Motor neuron (in vitro differentiated cells): ENCODE measurements around the gene CNN1. TPM values are rescaled to one million over a fixed set of nuclear protein-coding genes. Genes with fewer than 3 reads are reported as not detected.

Source experiments
- ATAC-seq, 8 experiments: fragments of 200-7000 bp; cut with Tn5 transposase; replicated peaks in 6 of 8; 2 replicates each; pipeline ENCODE4 v1.8.0; 2021; ENCODE audit warnings: mild to moderate bottlenecking in 8 of 8, moderate library complexity in 8 of 8
- H3K27ac ChIP-seq, 2 donors: fragments of 250-450 bp; sonication (Bioruptor Pico); 2 replicates each; pipeline ENCODE4 v1.9.0; 2021; ENCODE audit warnings: antibody characterized with exemption in 2 of 2, mild to moderate bottlenecking in 2 of 2, moderate library complexity in 1 of 2
- H3K4me1 ChIP-seq, 2 donors: fragments of 250-450 bp; sonication (Bioruptor Pico); replicated peaks in 1 of 2; 2 replicates each; pipeline ENCODE4 v1.6.1; 2021; ENCODE audit warnings: antibody characterized with exemption in 2 of 2, mild to moderate bottlenecking in 2 of 2, moderate library complexity in 1 of 2
- H3K4me3 ChIP-seq, 5 donors: fragments of 250-450 bp; sonication (Bioruptor Pico); 2 replicates each; pipeline ENCODE4 v1.9.0; 2021; ENCODE audit warnings: antibody characterized with exemption in 5 of 5, mild to moderate bottlenecking in 5 of 5, moderate library complexity in 4 of 5
- WGBS, 10 experiments: fragments of 450-650 bp; shearing (Covaris generic); methylation state at CpG; one replicate each; pipeline ENCODE4 v1.0.0; 2022; 5-methylcytosine and 5-hydroxymethylcytosine counted together
- in situ Hi-C, 9 experiments: fragments of 400-800 bp; cut with MboI; loops; one replicate each; pipeline ENCODE4 v1.15.0; 2021; ENCODE audit warnings: low sequenced_read_pairs in 9 of 9, low pct_unique_long_range_greater_than_20kb in 2 of 9; ENCODE audit not compliant: unreplicated experiment in 9 of 9
- total RNA-seq, 8 experiments: library from RNA; unstranded; fragments of 300-600 nt; gene quantifications; 2 replicates each; pipeline versions ENCODE4 v1.2.3 to v1.2.4, GENCODE V29; 2022

The CNN1 gene
- total RNA-seq, 8 experiments from 2014 or later = 0.55 to 11.5 (median 1.6) TPM

- Histone ChIP-seq H3K4me1 (peaks cover 7 to 16% of the 10 kb centered on the region in 2 donors), H3K4me3 (peak overlapping the region in 1 of 5 donors; percentile 20), H3K27ac (peak overlapping the region in 1 of 2 donors; percentile 35)
- ATAC-seq = peak; percentile 10 to 69 (median 48)
- in situ Hi-C loops = no loop called here
- 40 to 100% (median 79%) methylated on average over 1 to 5 of the region's 36 CpGs; no CpG with 5 or more reads in 7 of the 10 experiments for WGBS, 10 experiments
Observed at GRCh38 chr19:11539495-11540365, 1.1 kb downstream of the CNN1 start.

- Histone ChIP-seq H3K4me1 (peaks cover 7 to 13% of the 10 kb centered on the region in 2 donors), H3K27ac (no peak overlapping the region), H3K4me3 (no peak overlapping the region)
- in situ Hi-C loops = no loop called here
- no peak for ATAC-seq
- WGBS, 10 experiments = no CpG with 5 or more reads among the region's 5 CpGs
Observed at GRCh38 chr19:11540645-11541044, 2.0 kb downstream of the CNN1 start.

DNA sequence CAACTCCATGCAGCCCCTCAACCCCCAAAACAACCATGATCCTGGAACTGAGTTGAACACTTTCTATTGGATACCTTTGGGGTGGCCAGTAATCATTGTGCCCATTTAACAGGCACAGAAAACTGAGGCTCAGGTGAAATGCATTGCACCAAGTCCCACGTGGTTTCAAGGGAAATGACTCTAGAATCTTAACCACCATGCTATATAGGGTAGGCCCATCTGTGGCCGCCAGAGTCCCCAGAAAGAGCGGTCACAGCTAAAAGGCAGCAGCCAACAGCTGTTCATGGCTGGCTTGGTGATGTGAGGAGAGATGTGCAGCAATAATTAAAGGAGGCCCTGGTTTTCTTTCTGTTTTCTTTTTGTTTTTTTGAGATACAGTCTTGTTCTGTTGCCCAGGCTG, 2.6 kb downstream of the CNN1 start:
- 20 to 100% (median 85%) methylated on average over 1 to 3 of the region's 3 CpGs; no CpG with 5 or more reads in 4 of the 10 experiments for WGBS, 10 experiments
- H3K27ac ChIP-seq = no peak overlapping the region
- peaks cover 7 to 13% of the 10 kb centered on the region in 2 donors for H3K4me1 ChIP-seq
- in situ Hi-C loops = no loop called here
- no peak overlapping the region for H3K4me3 ChIP-seq
- no peak for ATAC-seq

DNA sequence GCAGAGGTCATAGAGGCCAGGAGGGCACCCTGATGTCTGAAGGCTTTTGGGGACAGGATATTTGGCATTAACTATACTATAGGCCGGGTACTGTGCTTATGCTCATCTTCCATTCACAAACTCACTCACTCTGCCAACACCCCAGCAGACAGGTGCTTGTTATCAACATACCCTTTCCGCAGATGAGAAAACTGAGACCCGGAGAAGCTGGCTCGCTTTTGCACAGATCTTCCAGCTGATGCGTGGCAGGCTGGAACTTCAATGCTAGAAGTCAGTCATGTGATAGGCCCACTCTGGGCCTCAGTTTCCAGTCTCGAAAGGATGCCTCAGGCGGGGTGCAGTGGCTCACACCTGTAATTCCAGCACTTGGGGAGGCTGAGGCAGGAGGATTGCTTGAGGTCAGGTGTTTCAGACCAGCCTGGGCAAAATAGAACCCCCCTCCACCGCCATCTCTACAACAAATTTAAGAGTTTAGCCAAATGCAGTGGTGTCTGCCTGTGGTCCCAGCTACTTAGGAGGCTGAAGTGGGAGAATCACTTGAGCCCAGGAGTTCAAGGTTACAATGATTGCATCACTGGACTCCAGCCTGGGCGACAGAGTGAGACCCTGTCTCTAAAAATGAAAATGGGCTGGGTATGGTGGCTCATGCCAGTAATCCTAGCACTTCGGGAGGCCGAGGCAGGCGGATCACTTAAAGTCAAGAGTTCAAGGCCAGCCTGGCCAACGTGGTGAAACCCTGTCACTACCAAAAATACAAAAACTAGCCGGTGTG, 9.5 kb downstream of the CNN1 start:
- Histone ChIP-seq H3K27ac (no peak overlapping the region), H3K4me3 (no peak overlapping the region), H3K4me1 (no peaks in the 10 kb centered on the region)
- WGBS, 10 experiments = 51 to 94% (median 83%) methylated on average over 1 to 9 of the region's 14 CpGs; no CpG with 5 or more reads in 1 of the 10 experiments
- in situ Hi-C loops = no loop called here
- ATAC-seq = no peak

- 40 to 100% methylated on average over 1 to 3 of the region's 24 CpGs; no CpG with 5 or more reads in 8 of the 10 experiments for WGBS, 10 experiments
- no peak overlapping the region for H3K4me3 ChIP-seq
- H3K4me1 ChIP-seq = no peaks in the 10 kb centered on the region
- no peak for ATAC-seq
- no peak overlapping the region for H3K27ac ChIP-seq
- in situ Hi-C loops = no loop called here
Observed at GRCh38 chr19:11549386-11549953, 10.8 kb downstream of the CNN1 start.

DNA sequence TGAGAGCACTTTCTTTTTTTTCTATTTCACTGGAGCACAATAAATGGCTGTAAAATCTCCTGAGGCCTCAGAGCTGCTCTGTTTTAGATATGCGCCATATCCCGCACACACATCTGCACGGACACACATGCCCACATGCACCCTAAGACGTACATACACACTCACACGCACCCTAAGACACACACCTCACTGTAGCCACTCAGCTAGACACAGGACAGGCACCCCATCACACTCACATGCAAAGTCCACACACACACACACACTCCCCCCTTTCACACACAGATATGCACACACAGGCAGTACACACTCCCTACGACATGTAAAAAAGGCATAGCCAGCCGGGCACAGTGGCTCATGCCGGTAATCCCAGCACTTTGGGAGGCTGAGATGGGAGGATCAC, 11.6 kb downstream of the CNN1 start:
- no peak for ATAC-seq
- no peaks in the 10 kb centered on the region for H3K4me1 ChIP-seq
- H3K27ac ChIP-seq = no peak overlapping the region
- in situ Hi-C loops = no loop called here
- H3K4me3 ChIP-seq = no peak overlapping the region
- WGBS, 10 experiments = no CpG with 5 or more reads among the region's 8 CpGs

GRCh38 chr19:11551603-11552235, 13.1 kb downstream of the CNN1 start:
- peak; percentile 35 to 88 (median 55) for ATAC-seq
- 74 to 82% (median 82%) methylated on average over 3 to 7 of the region's 26 CpGs; no CpG with 5 or more reads in 7 of the 10 experiments for WGBS, 10 experiments
- no peak overlapping the region for H3K4me3 ChIP-seq
- H3K27ac ChIP-seq = no peak overlapping the region
- no peaks in the 10 kb centered on the region for H3K4me1 ChIP-seq
- in situ Hi-C loops = no loop called here

DNA sequence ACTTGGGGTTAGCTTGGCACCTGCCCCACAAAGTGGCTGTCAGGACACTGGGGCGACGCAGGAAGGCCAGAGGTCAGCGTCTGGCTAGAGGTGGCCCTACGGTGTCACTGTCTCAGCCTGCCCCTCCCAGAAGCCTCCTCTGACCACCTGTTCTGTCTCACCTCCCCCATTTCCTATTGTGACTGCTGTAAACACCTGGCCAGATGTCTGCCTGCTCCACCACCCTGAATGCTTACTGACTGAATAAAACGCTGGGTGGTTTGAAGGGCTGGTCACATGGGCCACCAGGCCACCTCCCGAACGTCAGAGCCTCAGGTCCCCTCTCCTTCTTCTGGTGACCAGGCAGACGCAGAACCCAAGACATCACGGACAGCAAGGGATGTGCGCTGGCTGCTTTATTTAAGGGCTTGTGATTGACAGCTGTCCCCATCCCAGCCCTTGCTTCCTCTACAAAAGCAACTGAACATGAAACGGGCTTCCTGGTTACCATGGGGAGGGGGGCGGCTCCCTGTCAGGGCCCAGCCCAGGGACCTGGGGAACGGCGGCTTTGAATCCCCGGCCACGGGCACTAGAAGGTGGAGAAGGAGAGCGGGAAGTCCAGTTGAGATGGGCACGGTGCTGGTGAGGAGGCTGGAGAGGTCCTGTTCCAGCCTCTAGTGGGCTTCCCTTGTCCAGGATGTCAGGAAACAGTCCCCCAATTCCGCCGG, 14.2 kb downstream of the CNN1 start:
- in situ Hi-C loops = no loop called here
- peaks cover 1 to 3% of the 10 kb centered on the region in 2 donors for H3K4me1 ChIP-seq
- ATAC-seq = peak in 3 of 8 experiments; percentile 1 to 9 (median 5)
- no peak overlapping the region for H3K4me3 ChIP-seq
- WGBS, 10 experiments = 30 to 100% (median 97%) methylated on average over 1 to 4 of the region's 20 CpGs; no CpG with 5 or more reads in 5 of the 10 experiments
- H3K27ac ChIP-seq = no peak overlapping the region

DNA sequence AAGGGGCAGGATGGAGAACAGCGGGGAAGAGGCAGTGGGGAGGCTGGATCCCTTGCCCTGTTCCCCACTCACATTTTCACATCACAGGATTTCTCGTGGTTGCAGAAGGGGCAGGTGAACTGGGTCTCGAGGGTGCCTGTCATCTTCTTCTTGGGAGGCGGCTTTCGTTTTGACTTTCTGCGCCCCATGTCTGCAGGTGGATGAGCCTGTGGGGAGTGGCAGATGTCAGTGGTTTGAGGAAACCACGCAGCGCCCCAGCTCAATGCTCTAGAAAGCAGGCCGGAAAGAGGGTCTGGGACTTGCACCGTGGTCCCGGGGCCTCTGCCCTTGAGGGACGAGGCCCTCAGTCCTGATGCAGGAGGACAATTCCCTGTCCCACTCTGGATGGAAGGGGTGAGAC, 15.5 kb downstream of the CNN1 start:
- Histone ChIP-seq H3K4me3 (no peak overlapping the region), H3K4me1 (peaks cover 5 to 7% of the 10 kb centered on the region in 2 donors), H3K27ac (no peak overlapping the region)
- 77 to 95% (median 92%) methylated on average over 3 to 8 of the region's 12 CpGs; no CpG with 5 or more reads in 6 of the 10 experiments for WGBS, 10 experiments
- no peak for ATAC-seq
- in situ Hi-C loops = no loop called here

GRCh38 chr19:11555246-11555645, 16.6 kb downstream of the CNN1 start:
- WGBS, 10 experiments = 80 to 100% (median 97%) methylated on average over 1 to 4 of the region's 6 CpGs; no CpG with 5 or more reads in 3 of the 10 experiments

GRCh38 chr19:11556634-11557420, 18.2 kb downstream of the CNN1 start:
- H3K4me3 ChIP-seq = no peak overlapping the region
- no peak for ATAC-seq
- H3K27ac ChIP-seq = no peak overlapping the region
- H3K4me1 ChIP-seq = peaks cover 11 to 16% of the 10 kb centered on the region in 2 donors
- in situ Hi-C loops = no loop called here
- 42 to 100% (median 90%) methylated on average over 1 to 4 of the region's 4 CpGs; no CpG with 5 or more reads in 2 of the 10 experiments for WGBS, 10 experiments

More at GRCh38 chr19:11555246-11555645, 16.6 kb downstream of the CNN1 start:
- ATAC-seq = no peak
- in situ Hi-C loops = no loop called here
- Histone ChIP-seq H3K4me1 (peaks cover 9 to 12% of the 10 kb centered on the region in 2 donors), H3K27ac (no peak overlapping the region), H3K4me3 (no peak overlapping the region)
